Right forelimb (tissue), 1 donor: ENCODE results near the gene USP43.
"Not testable (repeated sequence)": the region's sequence is repeated elsewhere in the genome, so short reads cannot be mapped to it uniquely, and the experiment has no call there.

Experiments used
- DNase-seq: peaks from one replicate; pipeline ENCODE4 v3.0.0-alpha.2; 2018

USP43 gene

GRCh38 chr17:9644910-9645751 lies at the start of gene USP43:
Gene USP43, plus strand, starts transcription at chr17:9645517. Its CDS starts 116 bp downstream, at chr17:9645633.
- DNase-seq: no peak

- DNase-seq: not testable (repeated sequence)
These were observed 47.7 kb upstream of the USP43 start for GRCh38 chr17:9597638-9598037.

GRCh38 chr17:9598661-9599060 lies 46.7 kb upstream of the USP43 start:
- no peak for DNase-seq

- DNase-seq: not testable (repeated sequence)
These were observed 40.7 kb upstream of the USP43 start for GRCh38 chr17:9604583-9604982.

- DNase-seq: no peak
These were observed 38.9 kb upstream of the USP43 start for GRCh38 chr17:9606453-9606852.

- not testable (repeated sequence) for DNase-seq
These were observed 38.3 kb upstream of the USP43 start for GRCh38 chr17:9607058-9607457.

- DNase-seq: no peak
These were observed 33.8 kb upstream of the USP43 start for GRCh38 chr17:9611557-9611956.

GRCh38 chr17:9612006-9612405 lies 33.3 kb upstream of the USP43 start:
- no peak for DNase-seq

- DNase-seq: no peak
These were observed 29.8 kb upstream of the USP43 start for GRCh38 chr17:9615486-9615885.

- DNase-seq: no peak
These were observed 22.4 kb upstream of the USP43 start for GRCh38 chr17:9622961-9623360.

GRCh38 chr17:9628509-9628908 lies 16.8 kb upstream of the USP43 start:
- no peak for DNase-seq

GRCh38 chr17:9632741-9633140 lies 12.6 kb upstream of the USP43 start:
- no peak for DNase-seq

GRCh38 chr17:9635340-9635739 lies 10.0 kb upstream of the USP43 start:
- DNase-seq: no peak

- DNase-seq: no peak
These were observed 8.8 kb upstream of the USP43 start for GRCh38 chr17:9636501-9636900.

GRCh38 chr17:9640388-9640787 lies 4.9 kb upstream of the USP43 start:
- not testable (repeated sequence) for DNase-seq

GRCh38 chr17:9643611-9644010 lies 1.7 kb upstream of the USP43 start:
- no peak for DNase-seq

- peak; percentile 59 for DNase-seq
These were observed 681 bp downstream of the USP43 start for GRCh38 chr17:9645851-9646545.

- no peak for DNase-seq
These were observed 1.2 kb downstream of the USP43 start for GRCh38 chr17:9646546-9646885.

- DNase-seq: no peak
These were observed 1.7 kb downstream of the USP43 start for GRCh38 chr17:9647014-9647413.

- no peak for DNase-seq
These were observed 3.3 kb downstream of the USP43 start for GRCh38 chr17:9648521-9649110.

- DNase-seq: peak; percentile 43
These were observed 13.4 kb downstream of the USP43 start for GRCh38 chr17:9658593-9659211.

GRCh38 chr17:9661027-9661426 lies 15.7 kb downstream of the USP43 start:
- no peak for DNase-seq

- not testable (repeated sequence) for DNase-seq
These were observed 18.2 kb downstream of the USP43 start for GRCh38 chr17:9663511-9663910.
